Measurements from ENCODE around the gene KCNN3.

- TF ChIP-seq TAF1 (IDR thresholded peaks at IDR 0.05; ENCODE audit: borderline replicate concordance, low read depth, low read length) (no peak), POLR2A (IDR thresholded peaks at IDR 0.05; ENCODE audit: low read depth, low read length) (no peak), POLR2AphosphoS5 (IDR thresholded peaks at IDR 0.05; ENCODE audit: low read depth, low read length) (no peak)
These were observed 121.7 kb downstream of the KCNN3 start for GRCh38 chr1:154748405-154748775.
